Neural progenitor cell (in vitro differentiated cells): ENCODE measurements around the gene MAPK8. TPM values are rescaled to one million over a fixed set of nuclear protein-coding genes. Genes with fewer than 3 reads are reported as not detected.

ENCODE experiments used
- DNase-seq: peaks from one replicate; pipeline ENCODE4 v3.0.0-alpha.2; 2016; ENCODE audit warnings: low spot score
- H2AFZ ChIP-seq: fragments of 200-600 bp; sonication (generic); replicated peaks from 2 replicates; pipeline ENCODE4 v1.6.1; 2016; ENCODE audit warnings: antibody characterized with exemption
- H3F3A ChIP-seq: fragments of 200-600 bp; sonication (generic); 2 replicates; pipeline ENCODE4 v1.6.1; 2016; ENCODE audit warnings: antibody characterized with exemption, low read depth
- H3K27ac ChIP-seq: fragments of 200-600 bp; sonication (generic); 2 replicates; pipeline ENCODE4 v1.5.1; 2016; ENCODE audit warnings: mild to moderate bottlenecking
- H3K27me3 ChIP-seq: fragments of 200-600 bp; sonication (generic); 2 replicates; pipeline ENCODE4 v1.6.1; 2016; ENCODE audit warnings: mild to moderate bottlenecking, moderate library complexity
- H3K36me3 ChIP-seq: fragments of 200-600 bp; sonication (generic); 2 replicates; pipeline ENCODE4 v1.5.1; 2016
- H3K4me1 ChIP-seq: fragments of 200-600 bp; sonication (generic); 2 replicates; pipeline ENCODE4 v1.6.1; 2016; ENCODE audit warnings: mixed run types
- H3K4me2 ChIP-seq: fragments of 200-600 bp; sonication (generic); 2 replicates; pipeline ENCODE4 v1.6.1; 2016
- H3K4me3 ChIP-seq: fragments of 200-600 bp; sonication (generic); 2 replicates; pipeline ENCODE4 v1.5.1; 2016
- H3K79me2 ChIP-seq: fragments of 200-600 bp; sonication (generic); 2 replicates; pipeline ENCODE4 v1.6.1; 2016; ENCODE audit warnings: low read depth
- H3K9ac ChIP-seq: fragments of 200-600 bp; sonication (generic); 2 replicates; pipeline ENCODE4 v1.6.1; 2016
- H3K9me3 ChIP-seq: fragments of 200-600 bp; sonication (generic); 2 replicates; pipeline ENCODE4 v1.5.1; 2016; ENCODE audit warnings: low read depth
- H4K20me1 ChIP-seq: fragments of 200-600 bp; sonication (generic); 2 replicates; pipeline ENCODE4 v1.6.1; 2016; ENCODE audit warnings: low read depth
- H3K27ac Mint-ChIP-seq: 3 replicates; pipeline ENCODE4 v1.8.0; 2021; ENCODE audit warnings: mixed read lengths
- H3K27me3 Mint-ChIP-seq: 2 replicates; pipeline ENCODE4 v1.8.0; 2022; ENCODE audit warnings: low read depth, mild to moderate bottlenecking, inconsistent platforms, moderate library complexity, mixed read lengths; ENCODE audit not compliant: insufficient read depth
- H3K36me3 Mint-ChIP-seq: 3 replicates; pipeline ENCODE4 v1.8.0; 2021; ENCODE audit warnings: mixed read lengths
- H3K4me1 Mint-ChIP-seq: 3 replicates; pipeline ENCODE4 v1.8.0; 2021; ENCODE audit warnings: mixed read lengths
- H3K4me3 Mint-ChIP-seq: 3 replicates; pipeline ENCODE4 v1.8.0; 2021; ENCODE audit warnings: mild to moderate bottlenecking, moderate library complexity, mixed read lengths
- H3K9me3 Mint-ChIP-seq: 3 replicates; pipeline ENCODE4 v1.8.0; 2020; ENCODE audit warnings: mixed read lengths
- CTCF ChIP-seq: fragments of 200-600 bp; sonication (generic); IDR thresholded peaks from 2 replicates; pipeline ENCODE4 v1.5.1; 2017; ENCODE audit warnings: antibody characterized with exemption, mild to moderate bottlenecking
- EZH2 ChIP-seq: fragments of 200-600 bp; sonication (generic); IDR thresholded peaks from 2 replicates; pipeline ENCODE4 v1.6.1; 2017; ENCODE audit warnings: antibody characterized with exemption, mild to moderate bottlenecking, moderate library complexity
- EZH2phosphoT487 ChIP-seq: fragments of 200-600 bp; sonication (generic); IDR thresholded peaks from 2 replicates; pipeline ENCODE4 v1.6.1; 2017; ENCODE audit warnings: antibody characterized with exemption
- total RNA-seq: library from RNA; depleted of rRNA; stranded (reverse); fragments of >200 nt; gene quantifications from 2 replicates; pipeline ENCODE4 v1.2.3, GENCODE V29; 2015; ENCODE audit warnings: low replicate concordance

The MAPK8 gene
- total RNA-seq, 1 donor from 2014 or later, result 166 TPM

- Mint-ChIP-seq H3K9me3 (no peaks in the 10 kb centered on the region), H3K27me3 (peaks cover 7% of the 10 kb centered on the region), H3K36me3 (no peaks in the 10 kb centered on the region), H3K27ac (no peak overlapping the region), H3K4me1 (peaks cover 8% of the 10 kb centered on the region), H3K4me3 (no peak overlapping the region)
- Histone ChIP-seq H3K4me2 (no peak overlapping the region), H3K4me3 (no peak overlapping the region), H3F3A (no peaks in the 10 kb centered on the region), H3K4me1 (peaks cover 9% of the 10 kb centered on the region), H3K27ac (no peak overlapping the region), H3K36me3 (no peaks in the 10 kb centered on the region), H3K9ac (no peak overlapping the region), H2AFZ (no peak overlapping the region), H3K9me3 (no peaks in the 10 kb centered on the region), H4K20me1 (no peaks in the 10 kb centered on the region), H3K79me2 (no peaks in the 10 kb centered on the region), H3K27me3 (peaks cover 17% of the 10 kb centered on the region)
- DNase-seq, result no peak
- TF ChIP-seq CTCF, result no peak
- no peak for TF ChIP-seq EZH2
- TF ChIP-seq EZH2phosphoT487, result no peak
These were observed 156.1 kb downstream of the MAPK8 start for GRCh38 chr10:48462482-48463020.

- Histone ChIP-seq H3K4me3 (no peak overlapping the region), H3K27ac (no peak overlapping the region), H2AFZ (no peak overlapping the region), H3K27me3 (peaks cover 17% of the 10 kb centered on the region), H3K9me3 (no peaks in the 10 kb centered on the region), H4K20me1 (no peaks in the 10 kb centered on the region), H3K4me1 (peaks cover 11% of the 10 kb centered on the region), H3K9ac (no peak overlapping the region), H3K79me2 (no peaks in the 10 kb centered on the region), H3F3A (no peaks in the 10 kb centered on the region), H3K4me2 (no peak overlapping the region), H3K36me3 (no peaks in the 10 kb centered on the region)
- H3K4me3 Mint-ChIP-seq, result no peak overlapping the region
- peaks cover 10% of the 10 kb centered on the region for H3K4me1 Mint-ChIP-seq
- peaks cover 7% of the 10 kb centered on the region for H3K27me3 Mint-ChIP-seq
- H3K9me3 Mint-ChIP-seq, result no peaks in the 10 kb centered on the region
- no peak for TF ChIP-seq EZH2phosphoT487
- no peak for TF ChIP-seq CTCF
- TF ChIP-seq EZH2, result no peak
- H3K27ac Mint-ChIP-seq, result no peak overlapping the region
- H3K36me3 Mint-ChIP-seq, result no peaks in the 10 kb centered on the region
- DNase-seq, result peak; percentile 50
These were observed 157.0 kb downstream of the MAPK8 start for GRCh38 chr10:48463318-48464003.

- Mint-ChIP-seq H3K4me3 (no peak overlapping the region), H3K36me3 (no peaks in the 10 kb centered on the region), H3K4me1 (peaks cover 10% of the 10 kb centered on the region), H3K9me3 (no peaks in the 10 kb centered on the region), H3K27ac (no peak overlapping the region), H3K27me3 (peaks cover 7% of the 10 kb centered on the region)
- no peaks in the 10 kb centered on the region for H4K20me1 ChIP-seq
- H3K36me3 ChIP-seq, result no peaks in the 10 kb centered on the region
- H3K27ac ChIP-seq, result no peak overlapping the region
- H3K4me1 ChIP-seq, result peaks cover 12% of the 10 kb centered on the region
- DNase-seq, result no peak
- H3K9me3 ChIP-seq, result no peaks in the 10 kb centered on the region
- H3K4me2 ChIP-seq, result no peak overlapping the region
- TF ChIP-seq EZH2phosphoT487 (no peak), CTCF (no peak), EZH2 (no peak)
- no peak overlapping the region for H2AFZ ChIP-seq
- no peak overlapping the region for H3K4me3 ChIP-seq
- no peaks in the 10 kb centered on the region for H3F3A ChIP-seq
- no peak overlapping the region for H3K9ac ChIP-seq
- no peaks in the 10 kb centered on the region for H3K79me2 ChIP-seq
- peaks cover 17% of the 10 kb centered on the region for H3K27me3 ChIP-seq
These were observed 157.8 kb downstream of the MAPK8 start for GRCh38 chr10:48464121-48464870.
